K562 (cell line): ENCODE measurements around the gene ASF1B. TPM values are rescaled to one million over a fixed set of nuclear protein-coding genes. Genes with fewer than 3 reads are reported as not detected.

Experiments
- GABPA ChIP-seq: fragments of 200-800 bp; sonication (Bioruptor generic); conservative IDR thresholded peaks from 2 replicates; pipeline ENCODE4 v1.6.1; 2016; ENCODE audit warnings: low read depth, missing genetic modification characterization, missing compliant biosample characterization
- HMGN3 ChIP-seq: IDR thresholded peaks from 2 replicates; pipeline ENCODE4 v1.6.1; 2011; ENCODE audit warnings: borderline replicate concordance, low read depth, mild to moderate bottlenecking, mixed read lengths, low read length; ENCODE audit not compliant: insufficient read length; ENCODE audit errors: extremely low read depth
- NONO ChIP-seq, 2 experiments: fragments of 200-400 bp in 1 of 2; fragments of 450-650 bp in 1 of 2; formaldehyde crosslinking in 1 of 2; IDR thresholded peaks; 2 replicates each; pipeline ENCODE4 v1.6.1; 2017; ENCODE audit warnings: low read depth in 2 of 2, mild to moderate bottlenecking in 2 of 2, moderate library complexity in 2 of 2, low read length in 1 of 2
- NR2C2 ChIP-seq, 2 experiments: fragments of 200-800 bp in 1 of 2; sonication (Bioruptor generic) in 1 of 2; sonication (generic) in 1 of 2; formaldehyde crosslinking in 1 of 2; IDR thresholded peaks; 2 replicates each; pipeline versions ENCODE4 v1.6.1 to v1.8.0; 2016 to 2022; ENCODE audit warnings: mild to moderate bottlenecking in 1 of 2, missing compliant biosample characterization in 1 of 2, missing genetic modification characterization in 1 of 2, missing genetic modification reagents in 1 of 2
- NR4A1 ChIP-seq, 2 experiments: fragments of 250-450 bp in 1 of 2; fragments of 450-650 bp in 1 of 2; sonication (Bioruptor Pico) in 1 of 2; IDR thresholded peaks; 2 replicates each; pipeline versions ENCODE4 v1.4.0 to v1.6.1; 2016 to 2020; ENCODE audit warnings: mild to moderate bottlenecking in 2 of 2, missing compliant biosample characterization in 1 of 2, missing genetic modification characterization in 1 of 2, moderate library complexity in 1 of 2
- NRF1 ChIP-seq, 2 experiments: fragments of 450-650 bp; IDR thresholded peaks in 1 of 2; conservative IDR thresholded peaks in 1 of 2; 2 replicates each; pipeline ENCODE4 v1.6.1; 2014; ENCODE audit warnings: mild to moderate bottlenecking in 2 of 2
- REST ChIP-seq, 2 experiments: fragments of 450-650 bp; formaldehyde crosslinking in 1 of 2; IDR thresholded peaks; 2 replicates each; pipeline versions ENCODE4 v1.4.0 to v1.6.1; 2014 to 2020; ENCODE audit warnings: mild to moderate bottlenecking in 2 of 2, borderline replicate concordance in 1 of 2, low read depth in 1 of 2
- SMC3 ChIP-seq: conservative IDR thresholded peaks from 2 replicates; pipeline ENCODE4 v1.6.1; 2011; ENCODE audit warnings: low read depth, low read length, improper control_type of control experiment; ENCODE audit not compliant: insufficient read depth
- THAP12 ChIP-seq: fragments of 250-450 bp; sonication (Bioruptor Pico); IDR thresholded peaks from 2 replicates; pipeline ENCODE4 v1.9.0; 2021; ENCODE audit warnings: mild to moderate bottlenecking, inconsistent platforms
- UBTF ChIP-seq, 2 experiments: IDR thresholded peaks; 2 replicates each; pipeline ENCODE4 v1.6.1; 2012; ENCODE audit warnings: improper control_type of control experiment in 2 of 2, low read depth in 2 of 2, low read length in 2 of 2, borderline replicate concordance in 1 of 2
- ZFX ChIP-seq: sonication (generic); formaldehyde crosslinking; IDR thresholded peaks from 2 replicates; pipeline ENCODE4 v1.8.0; 2022; ENCODE audit warnings: mild to moderate bottlenecking, missing genetic modification reagents, moderate library complexity
- polyA plus RNA-seq, 8 experiments: library from polyadenylated mRNA; depleted of rRNA in 4 of 8; stranded (reverse) in 5 of 8; unstranded in 3 of 8; fragments of >200 nt; fragmentation: Nextera tagmentation in 2 of 8; fragmentation: Illumina TruSeq in 1 of 8; extraction: Ambion mirVana in 2 of 8; extraction: Trizol in 1 of 8; gene quantifications; 2 replicates each; pipeline versions ENCODE4 v1.2.1 to v1.2.3, GENCODE V29; 2011 to 2014; ENCODE audit warnings: inconsistent platforms in 1 of 8, missing spikeins in 1 of 8
- total RNA-seq, 7 experiments: library from RNA; depleted of rRNA in 6 of 7; stranded (reverse); fragments of >200 nt in 6 of 7; fragmentation: Illumina TruSeq in 2 of 7; extraction: Trizol in 2 of 7; gene quantifications; 2 replicates each; pipeline versions ENCODE4 v1.2.1 to v1.2.3, GENCODE V29; 2011 to 2021; ENCODE audit warnings: low replicate concordance in 1 of 7

Gene ASF1B
- total and polyA plus RNA-seq, 9 of the 15 experiments (the other 6 are each of a cell fraction or from before 2014, with no cell fraction given) = 6.0 to 69.4 (median 53.3) TPM

- 0 out of 2 replicates have a peak, but pooled peaks have one; percentile 19 for TF ChIP-seq GABPA (tag)
- no peak for TF ChIP-seq NR2C2 (CRISPR knock-in tag; IDR thresholded peaks at IDR 0.05)
- TF ChIP-seq NR2C2 (tag; IDR thresholded peaks at IDR 0.05) = peak; percentile 64
- TF ChIP-seq NRF1 (conservative IDR thresholded peaks at IDR 0.05 in 1 of 2, IDR thresholded peaks at IDR 0.05 in 1 of 2) = peak; percentile 78 to 82
- peak; percentile 70 for TF ChIP-seq ZFX (CRISPR knock-in tag)
- TF ChIP-seq HMGN3 = peak; percentile 80
- TF ChIP-seq REST (IDR thresholded peaks at IDR 0.05; ENCODE audit: borderline replicate concordance) = peak; percentile 17; the same call in 1 of the 2 replicates
- no peak for TF ChIP-seq REST (CRISPR knock-in tag; IDR thresholded peaks at IDR 0.05; ENCODE audit: low read depth)
- peak in 1 of 2 experiments; percentile 85; a peak in 2 of 4 replicates for TF ChIP-seq NONO (IDR thresholded peaks at IDR 0.05; ENCODE audit: low read depth in 2 of 2, low read length in 1 of 2)
- TF ChIP-seq SMC3 = peak; percentile 48; the same call in 1 of the 2 replicates
- peak; percentile 40 to 89; a peak in 2 of 4 replicates for TF ChIP-seq UBTF (IDR thresholded peaks at IDR 0.05; ENCODE audit: borderline replicate concordance in 1 of 2, low read depth in 2 of 2, low read length in 2 of 2)
- no peak for TF ChIP-seq NR4A1 (CRISPR knock-in tag; IDR thresholded peaks at IDR 0.05)
- TF ChIP-seq NR4A1 (tag; IDR thresholded peaks at IDR 0.05) = peak; percentile 26; the same call in 1 of the 2 replicates
- TF ChIP-seq THAP12 (CRISPR knock-in tag) = peak; percentile 59
These were observed 63.0 kb downstream of the ASF1B start (continued) for GRCh38 chr19:14073261-14073924.
